Measurements from ENCODE around the gene FBXO31.

GRCh38 chr16:87344165-87344930 lies 39.2 kb downstream of the FBXO31 start:
- TF ChIP-seq REST (IDR thresholded peaks at IDR 0.05; ENCODE audit: borderline replicate concordance) (no peak), CTCF (IDR thresholded peaks at IDR 0.05; ENCODE audit: poor library complexity, severe bottlenecking) (no peak), EZH2 (IDR thresholded peaks at IDR 0.05; ENCODE audit: borderline replicate concordance, insufficient read depth, low read length, poor library complexity, severe bottlenecking) (no peak), TAF1 (IDR thresholded peaks at IDR 0.05; ENCODE audit: low read depth) (no peak), POLR2AphosphoS5 (IDR thresholded peaks at IDR 0.05) (no peak), EP300 (conservative IDR thresholded peaks at IDR 0.05; ENCODE audit: poor library complexity, severe bottlenecking) (no peak), SMC3 (conservative IDR thresholded peaks at IDR 0.05; ENCODE audit: poor library complexity) (no peak), RAD21 (conservative IDR thresholded peaks at IDR 0.05) (no peak), MXI1 (conservative IDR thresholded peaks at IDR 0.05; ENCODE audit: poor library complexity, severe bottlenecking) (no peak)
